ENCODE measurements around the gene ACTL6B. TPM values are rescaled to one million over a fixed set of nuclear protein-coding genes. Genes with fewer than 3 reads are reported as not detected.

Gene ACTL6B
- total RNA-seq, 1 donor from 2014 or later = not detected

DNA sequence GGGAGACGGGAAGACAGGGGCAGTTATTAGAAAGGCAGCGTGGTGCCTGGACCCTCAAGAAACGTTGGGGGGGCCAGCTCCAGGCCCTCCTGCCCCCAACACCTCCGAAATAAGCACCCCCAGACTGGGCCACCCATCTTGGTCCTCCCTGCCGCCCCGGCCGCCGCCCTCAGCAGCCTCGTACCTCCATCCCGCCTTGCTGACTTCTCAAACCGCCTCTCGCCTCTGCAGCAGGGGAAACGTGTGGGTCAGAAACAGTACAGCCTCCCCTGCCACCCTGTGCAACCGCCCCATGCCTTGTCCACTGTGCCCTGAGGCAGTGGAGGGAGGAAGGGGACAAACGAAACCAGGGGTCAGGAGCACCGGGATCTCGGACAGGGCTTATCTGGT is 30.6 kb upstream of the ACTL6B start:
- Histone ChIP-seq H3K79me2 (ENCODE audit: low read depth) (peaks cover 43% of the 10 kb centered on the region), H3K27me3 (no peaks in the 10 kb centered on the region), H3K9ac (no peak overlapping the region), H2AFZ (replicated peaks) (no peak overlapping the region), H3K4me2 (no peak overlapping the region), H3K36me3 (no peaks in the 10 kb centered on the region), H3K27ac (no peak overlapping the region), H3K4me3 (no peak overlapping the region), H4K20me1 (ENCODE audit: low read depth) (peaks cover 76% of the 10 kb centered on the region), H3K4me1 (peaks cover 11% of the 10 kb centered on the region), H3F3A (ENCODE audit: low read depth) (peaks cover 12% of the 10 kb centered on the region), H3K9me3 (ENCODE audit: low read depth) (no peaks in the 10 kb centered on the region)
- H3K4me3 Mint-ChIP-seq = no peak overlapping the region
- H3K4me1 Mint-ChIP-seq = peaks cover 21% of the 10 kb centered on the region
- no peak for TF ChIP-seq EZH2phosphoT487 (IDR thresholded peaks at IDR 0.05)
- no peak for TF ChIP-seq EZH2 (IDR thresholded peaks at IDR 0.05)
- TF ChIP-seq, protein P1, sequence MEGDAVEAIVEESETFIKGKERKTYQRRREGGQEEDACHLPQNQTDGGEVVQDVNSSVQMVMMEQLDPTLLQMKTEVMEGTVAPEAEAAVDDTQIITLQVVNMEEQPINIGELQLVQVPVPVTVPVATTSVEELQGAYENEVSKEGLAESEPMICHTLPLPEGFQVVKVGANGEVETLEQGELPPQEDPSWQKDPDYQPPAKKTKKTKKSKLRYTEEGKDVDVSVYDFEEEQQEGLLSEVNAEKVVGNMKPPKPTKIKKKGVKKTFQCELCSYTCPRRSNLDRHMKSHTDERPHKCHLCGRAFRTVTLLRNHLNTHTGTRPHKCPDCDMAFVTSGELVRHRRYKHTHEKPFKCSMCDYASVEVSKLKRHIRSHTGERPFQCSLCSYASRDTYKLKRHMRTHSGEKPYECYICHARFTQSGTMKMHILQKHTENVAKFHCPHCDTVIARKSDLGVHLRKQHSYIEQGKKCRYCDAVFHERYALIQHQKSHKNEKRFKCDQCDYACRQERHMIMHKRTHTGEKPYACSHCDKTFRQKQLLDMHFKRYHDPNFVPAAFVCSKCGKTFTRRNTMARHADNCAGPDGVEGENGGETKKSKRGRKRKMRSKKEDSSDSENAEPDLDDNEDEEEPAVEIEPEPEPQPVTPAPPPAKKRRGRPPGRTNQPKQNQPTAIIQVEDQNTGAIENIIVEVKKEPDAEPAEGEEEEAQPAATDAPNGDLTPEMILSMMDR (IDR thresholded peaks at IDR 0.05) = no peak
- no peak overlapping the region for H3K27ac Mint-ChIP-seq
- no peaks in the 10 kb centered on the region for H3K9me3 Mint-ChIP-seq
- peaks cover 10% of the 10 kb centered on the region for H3K36me3 Mint-ChIP-seq
- no peaks in the 10 kb centered on the region for H3K27me3 Mint-ChIP-seq (ENCODE audit: insufficient read depth, low read depth)
- no peak for DNase-seq (ENCODE audit: low spot score)

DNA sequence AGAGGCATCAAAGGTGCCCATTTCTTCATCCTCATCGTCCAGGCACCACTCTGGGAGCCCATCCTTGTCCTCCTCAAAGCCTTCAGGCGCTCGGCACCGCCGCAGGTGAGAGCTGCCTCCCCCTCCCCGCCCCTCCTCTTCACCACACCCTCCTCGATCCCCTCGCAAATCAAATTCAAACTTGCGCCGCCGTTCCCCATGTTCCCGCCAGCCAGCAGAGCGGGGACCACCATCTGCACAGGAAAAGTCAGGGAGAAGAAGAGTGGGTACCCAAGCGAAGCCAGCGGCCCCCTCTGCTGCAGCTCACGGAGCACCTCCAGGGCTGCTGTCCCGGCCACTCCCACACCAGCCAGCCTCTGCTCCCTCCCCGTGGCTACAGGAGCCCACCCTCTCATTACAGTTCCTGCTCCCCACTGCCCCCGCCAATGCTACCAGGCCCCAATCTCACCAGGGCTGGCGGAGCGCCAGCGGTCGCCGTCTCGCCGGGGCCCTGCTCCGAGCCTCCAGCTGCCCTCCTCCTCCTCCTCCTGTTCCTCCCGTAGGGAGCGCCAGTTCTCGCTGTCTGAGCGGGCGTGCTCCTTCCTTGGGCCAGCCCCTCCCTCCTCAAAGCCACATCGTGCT is 30.1 kb upstream of the ACTL6B start:
- H3K9me3 ChIP-seq (ENCODE audit: low read depth) = no peaks in the 10 kb centered on the region
- Mint-ChIP-seq H3K4me1 (peaks cover 16% of the 10 kb centered on the region), H3K4me3 (no peak overlapping the region), H3K36me3 (peaks cover 10% of the 10 kb centered on the region), H3K27ac (no peak overlapping the region), H3K9me3 (no peaks in the 10 kb centered on the region), H3K27me3 (ENCODE audit: insufficient read depth, low read depth) (no peaks in the 10 kb centered on the region)
- H3K4me3 ChIP-seq = no peak overlapping the region
- peaks cover 10% of the 10 kb centered on the region for H3K4me1 ChIP-seq
- H2AFZ ChIP-seq (replicated peaks) = no peak overlapping the region
- no peaks in the 10 kb centered on the region for H3K36me3 ChIP-seq
- H3K27me3 ChIP-seq = no peaks in the 10 kb centered on the region
- H4K20me1 ChIP-seq (ENCODE audit: low read depth) = peaks cover 76% of the 10 kb centered on the region
- H3K79me2 ChIP-seq (ENCODE audit: low read depth) = peaks cover 38% of the 10 kb centered on the region
- H3K27ac ChIP-seq = no peak overlapping the region
- no peak for TF ChIP-seq EZH2 (IDR thresholded peaks at IDR 0.05)
- TF ChIP-seq, protein P1 (IDR thresholded peaks at IDR 0.05) = no peak
- no peak for TF ChIP-seq EZH2phosphoT487 (IDR thresholded peaks at IDR 0.05)
- peaks cover 15% of the 10 kb centered on the region for H3F3A ChIP-seq (ENCODE audit: low read depth)
- no peak overlapping the region for H3K4me2 ChIP-seq
- no peak overlapping the region for H3K9ac ChIP-seq
- DNase-seq (ENCODE audit: low spot score) = no peak

DNA sequence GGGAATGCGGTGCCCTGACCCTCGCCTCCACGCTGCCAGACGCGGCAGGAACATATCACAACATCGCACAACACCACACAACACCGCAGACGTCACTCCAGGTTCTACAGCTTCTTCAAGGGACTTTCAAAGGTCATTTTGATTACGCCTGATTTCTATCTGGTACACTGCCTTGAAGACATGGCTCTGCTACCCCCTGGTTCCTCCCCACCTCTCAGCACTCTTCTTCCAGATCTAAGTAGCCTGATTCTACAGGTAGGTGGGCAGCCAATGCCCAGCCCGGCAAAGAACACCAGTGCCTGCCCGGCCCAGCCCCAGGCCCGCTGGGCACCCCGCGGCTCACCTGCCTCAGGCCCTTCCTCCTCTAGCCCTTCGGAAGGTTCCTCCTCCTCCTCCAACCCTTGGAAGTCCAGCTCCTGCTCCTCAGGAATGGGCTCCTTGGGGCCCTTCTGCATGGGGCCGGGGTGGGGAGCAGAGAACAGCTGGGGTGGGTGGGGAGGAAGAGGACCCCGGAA is 29.4 kb upstream of the ACTL6B start:
- Mint-ChIP-seq H3K4me3 (no peak overlapping the region), H3K27me3 (ENCODE audit: insufficient read depth, low read depth) (no peaks in the 10 kb centered on the region), H3K4me1 (peaks cover 14% of the 10 kb centered on the region), H3K27ac (no peak overlapping the region), H3K9me3 (no peaks in the 10 kb centered on the region), H3K36me3 (peaks cover 10% of the 10 kb centered on the region)
- peaks cover 21% of the 10 kb centered on the region for H3F3A ChIP-seq (ENCODE audit: low read depth)
- peaks cover 6% of the 10 kb centered on the region for H3K4me1 ChIP-seq
- H4K20me1 ChIP-seq (ENCODE audit: low read depth) = peaks cover 75% of the 10 kb centered on the region
- no peaks in the 10 kb centered on the region for H3K9me3 ChIP-seq (ENCODE audit: low read depth)
- peaks cover 31% of the 10 kb centered on the region for H3K79me2 ChIP-seq (ENCODE audit: low read depth)
- TF ChIP-seq, protein P1 (IDR thresholded peaks at IDR 0.05) = no peak
- TF ChIP-seq EZH2phosphoT487 (IDR thresholded peaks at IDR 0.05) (no peak), EZH2 (IDR thresholded peaks at IDR 0.05) (no peak)
- H3K27ac ChIP-seq = no peak overlapping the region
- H3K4me3 ChIP-seq = no peak overlapping the region
- DNase-seq (ENCODE audit: low spot score) = no peak
- H3K36me3 ChIP-seq = no peaks in the 10 kb centered on the region
- no peak overlapping the region for H3K9ac ChIP-seq
- H2AFZ ChIP-seq (replicated peaks) = no peak overlapping the region
- no peak overlapping the region for H3K4me2 ChIP-seq
- no peaks in the 10 kb centered on the region for H3K27me3 ChIP-seq

All from neural progenitor cell (in vitro differentiated cells).